ENCODE data around the gene GRN. TPM values are rescaled to one million over a fixed set of nuclear protein-coding genes. Genes with fewer than 3 reads are reported as not detected.
"Not testable (repeated sequence)": the region's sequence is repeated elsewhere in the genome, so short reads cannot be mapped to it uniquely, and the experiment has no call there.

Gene GRN
- polyA plus RNA-seq, 4 donors = 229 to 332 (median 237) TPM

GRCh38 chr17:44345454-44346026 is 438 bp downstream of the GRN start:
- DNase-seq (ENCODE audit: low read depth in 4 of 4, low spot score in 3 of 4) = peak in 1 of 4 donors; percentile 62

GRCh38 chr17:44346064-44346844 is 1.2 kb downstream of the GRN start:
- DNase-seq (ENCODE audit: low read depth in 4 of 4, low spot score in 3 of 4) = no peak

- not testable (repeated sequence) for DNase-seq (ENCODE audit: low read depth in 4 of 4, low spot score in 3 of 4)
Measured at GRCh38 chr17:44347206-44348055, 2.3 kb downstream of the GRN start.

- DNase-seq (ENCODE audit: low read depth in 4 of 4, low spot score in 3 of 4) = no peak
Measured at GRCh38 chr17:44348234-44348987, 3.3 kb downstream of the GRN start.

- no peak for DNase-seq (ENCODE audit: low read depth in 4 of 4, low spot score in 3 of 4)
Measured at GRCh38 chr17:44348988-44349364, 3.9 kb downstream of the GRN start.

- DNase-seq (ENCODE audit: low read depth in 4 of 4, low spot score in 3 of 4) = no peak
Measured at GRCh38 chr17:44349553-44350070, 4.5 kb downstream of the GRN start.

- peak in 1 of 4 donors; percentile 36 for DNase-seq (ENCODE audit: low read depth in 4 of 4, low spot score in 3 of 4)
Measured at GRCh38 chr17:44350733-44351226, 5.7 kb downstream of the GRN start.

GRCh38 chr17:44351464-44351863 is 6.4 kb downstream of the GRN start:
- no peak for DNase-seq (ENCODE audit: low read depth in 4 of 4, low spot score in 3 of 4)

GRCh38 chr17:44351961-44352827 is 7.1 kb downstream of the GRN start:
- DNase-seq (ENCODE audit: low read depth in 4 of 4, low spot score in 3 of 4) = no peak

- DNase-seq (ENCODE audit: low read depth in 4 of 4, low spot score in 3 of 4) = no peak
Measured at GRCh38 chr17:44352828-44353671, 7.9 kb downstream of the GRN start.

- DNase-seq (ENCODE audit: low read depth in 4 of 4, low spot score in 3 of 4) = no peak
Measured at GRCh38 chr17:44353672-44354331, 8.7 kb downstream of the GRN start.

GRCh38 chr17:44354582-44355561 is 9.8 kb downstream of the GRN start:
- no peak for DNase-seq (ENCODE audit: low read depth in 4 of 4, low spot score in 3 of 4)

- no peak for DNase-seq (ENCODE audit: low read depth in 4 of 4, low spot score in 3 of 4)
Measured at GRCh38 chr17:44355642-44356099, 10.6 kb downstream of the GRN start.

- no peak for DNase-seq (ENCODE audit: low read depth in 4 of 4, low spot score in 3 of 4)
Measured at GRCh38 chr17:44356241-44356640, 11.1 kb downstream of the GRN start.

GRCh38 chr17:44358066-44358465 is 13.0 kb downstream of the GRN start:
- no peak for DNase-seq (ENCODE audit: low read depth in 4 of 4, low spot score in 3 of 4)

GRCh38 chr17:44359006-44359405 is 13.9 kb downstream of the GRN start:
- no peak for DNase-seq (ENCODE audit: low read depth in 4 of 4, low spot score in 3 of 4)
